IPS-11a (cell line): ENCODE measurements around the gene SPPL3.

Source experiments
- H3K4me3 ChIP-seq: one replicate; pipeline ENCODE4 v1.5.1; 2013; ENCODE audit warnings: low read depth, low read length, control low read depth

SPPL3 gene

DNA sequence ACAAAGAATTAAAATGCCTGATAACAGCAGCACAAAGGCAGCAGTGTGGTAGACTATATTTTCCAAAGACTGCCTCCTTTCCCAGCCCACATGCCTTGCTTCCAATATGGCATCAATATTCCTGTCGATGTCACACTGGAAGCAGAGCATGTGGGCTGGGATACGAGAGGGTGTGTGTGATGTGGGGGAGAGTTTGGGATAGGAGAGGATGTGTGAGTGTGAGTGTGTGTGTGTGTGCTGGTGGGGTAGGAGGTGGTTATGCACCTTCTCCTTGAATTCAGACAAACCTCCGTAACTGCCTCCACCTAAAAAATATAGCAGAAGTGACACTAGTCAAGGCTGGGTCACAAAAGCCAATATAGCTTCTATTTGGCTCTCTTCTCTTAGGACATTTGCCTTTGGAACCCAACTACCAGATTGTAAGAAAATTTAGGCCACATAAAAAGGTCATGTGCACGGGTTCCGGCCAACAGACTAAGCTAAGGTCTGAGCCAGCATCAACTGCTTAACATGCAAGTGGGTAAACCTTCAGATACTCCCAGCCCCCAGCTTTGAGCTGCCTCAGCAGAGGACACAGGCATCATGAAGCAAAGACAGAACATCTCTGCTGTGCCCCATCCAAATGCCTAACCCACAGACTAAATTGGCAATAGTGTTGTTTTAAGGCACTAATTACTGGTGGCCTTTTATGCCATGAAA, 29.5 kb downstream of the SPPL3 start:
- no peak overlapping the region for H3K4me3 ChIP-seq

GRCh38 chr12:120873226-120873625, 30.9 kb downstream of the SPPL3 start:
- no peak overlapping the region for H3K4me3 ChIP-seq

DNA sequence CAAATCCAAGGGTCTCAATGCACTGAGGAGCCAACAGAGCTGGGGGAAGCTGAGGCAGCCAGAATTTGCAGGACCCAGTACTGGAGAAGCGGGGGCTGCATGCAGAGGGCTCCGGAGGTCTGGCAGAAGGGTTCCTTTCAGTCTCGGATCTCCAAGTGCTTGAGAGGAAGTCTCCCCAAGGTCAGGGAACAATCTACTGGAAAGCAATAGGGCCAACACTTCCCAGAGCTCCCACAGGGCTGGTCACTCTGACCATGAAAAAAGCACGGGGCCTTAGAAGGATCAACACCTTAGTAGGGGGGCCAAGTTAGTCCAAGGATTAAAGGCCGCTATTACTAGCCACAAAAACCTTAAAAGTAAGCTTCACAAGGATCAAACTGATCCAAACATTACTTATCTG, 31.7 kb downstream of the SPPL3 start:
- no peak overlapping the region for H3K4me3 ChIP-seq

GRCh38 chr12:120870415-120870814, 33.7 kb downstream of the SPPL3 start:
- H3K4me3 ChIP-seq = no peak overlapping the region

GRCh38 chr12:120869376-120869775, 34.8 kb downstream of the SPPL3 start:
- H3K4me3 ChIP-seq = no peak overlapping the region

- H3K4me3 ChIP-seq = no peak overlapping the region
These were observed 38.0 kb downstream of the SPPL3 start for GRCh38 chr12:120866108-120866507.

DNA sequence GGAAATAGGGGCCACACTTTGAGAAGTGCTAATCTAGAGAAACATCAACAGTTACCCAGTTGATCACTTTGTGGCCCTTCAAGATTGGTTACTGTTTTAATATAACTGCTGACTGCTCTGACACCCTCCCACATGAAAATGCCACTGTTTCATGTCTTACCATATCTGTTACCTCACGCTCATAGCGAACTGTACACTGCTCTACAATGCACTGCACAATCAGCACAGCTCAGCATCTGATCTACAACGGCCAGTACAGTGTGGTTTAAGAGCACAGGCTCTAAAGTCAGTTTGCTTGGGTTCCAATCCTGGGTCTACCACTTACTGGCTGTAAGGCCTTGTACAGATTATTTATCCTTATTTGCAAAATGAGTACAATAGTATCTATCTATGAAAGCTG, 39.1 kb downstream of the SPPL3 start:
- no peak overlapping the region for H3K4me3 ChIP-seq

- H3K4me3 ChIP-seq = no peak overlapping the region
These were observed 41.5 kb downstream of the SPPL3 start for GRCh38 chr12:120862664-120863063.

GRCh38 chr12:120861074-120861795, 42.9 kb downstream of the SPPL3 start:
- no peak overlapping the region for H3K4me3 ChIP-seq

GRCh38 chr12:120858306-120859088, 45.7 kb downstream of the SPPL3 start:
- H3K4me3 ChIP-seq = no peak overlapping the region

DNA sequence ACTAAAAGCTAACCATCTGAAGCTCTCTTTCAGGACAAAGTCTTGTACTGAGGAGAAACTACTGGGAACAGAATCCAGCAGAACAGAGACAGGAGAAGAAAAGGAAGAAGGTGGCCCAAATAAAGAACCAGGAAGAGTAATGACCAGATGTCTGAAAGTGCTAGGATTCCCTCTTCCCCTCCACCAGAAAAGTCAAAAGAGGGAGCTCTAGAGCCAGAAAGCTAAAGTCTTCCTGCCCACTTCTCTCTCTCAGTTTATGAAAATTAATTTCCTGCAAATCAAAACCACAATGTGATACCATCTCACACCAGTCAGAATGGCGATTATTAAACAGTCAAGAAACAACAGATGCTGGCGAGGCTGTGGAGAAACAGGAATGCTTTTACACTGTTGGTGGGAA, 47.2 kb downstream of the SPPL3 start:
- H3K4me3 ChIP-seq = no peak overlapping the region

GRCh38 chr12:120855823-120856588, 48.2 kb downstream of the SPPL3 start:
- H3K4me3 ChIP-seq = no peak overlapping the region

- H3K4me3 ChIP-seq = no peak overlapping the region
These were observed 49.4 kb downstream of the SPPL3 start for GRCh38 chr12:120854804-120855203.

- H3K4me3 ChIP-seq = no peak overlapping the region
These were observed 51.0 kb downstream of the SPPL3 start for GRCh38 chr12:120853188-120853587.

GRCh38 chr12:120851944-120852343, 52.2 kb downstream of the SPPL3 start:
- H3K4me3 ChIP-seq = no peak overlapping the region

DNA sequence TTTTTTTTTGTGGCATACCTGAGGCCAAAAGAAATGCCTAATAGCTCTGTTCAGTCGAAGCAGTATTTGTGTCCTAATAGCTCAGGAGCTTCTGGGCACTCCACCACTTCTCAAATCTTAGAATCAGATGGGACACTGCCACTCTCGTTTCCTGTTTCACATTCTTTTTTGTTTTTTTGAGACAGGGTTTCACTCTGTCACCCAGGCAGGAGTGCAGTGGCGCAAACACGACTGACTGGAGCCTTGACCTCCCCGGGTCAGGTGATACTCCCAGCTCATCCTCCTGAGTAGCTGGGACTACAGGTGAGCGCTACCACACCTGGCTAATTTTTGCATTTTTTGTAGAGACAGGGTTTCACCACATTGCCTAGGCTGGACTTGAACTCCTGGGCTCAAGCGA, 52.7 kb downstream of the SPPL3 start:
- H3K4me3 ChIP-seq = no peak overlapping the region

DNA sequence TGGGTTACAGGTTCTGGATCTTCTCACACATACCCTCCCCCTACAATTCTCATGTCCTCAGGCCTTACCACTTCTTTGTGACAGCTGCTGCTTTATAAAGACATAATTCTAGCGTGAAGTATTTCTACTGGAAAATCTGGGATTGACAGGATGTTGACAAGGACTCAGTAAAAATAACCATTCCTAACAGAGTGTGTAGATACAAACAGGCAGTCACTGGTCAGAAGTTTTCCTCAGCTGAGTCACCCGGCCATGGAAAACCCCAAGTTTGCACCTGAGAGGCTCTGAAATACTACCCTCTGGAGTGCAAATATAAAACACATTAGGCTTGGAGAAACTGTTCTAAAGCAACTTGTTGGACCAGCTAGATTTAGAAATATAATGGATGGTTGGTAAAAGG, 54.4 kb downstream of the SPPL3 start:
- no peak overlapping the region for H3K4me3 ChIP-seq

DNA sequence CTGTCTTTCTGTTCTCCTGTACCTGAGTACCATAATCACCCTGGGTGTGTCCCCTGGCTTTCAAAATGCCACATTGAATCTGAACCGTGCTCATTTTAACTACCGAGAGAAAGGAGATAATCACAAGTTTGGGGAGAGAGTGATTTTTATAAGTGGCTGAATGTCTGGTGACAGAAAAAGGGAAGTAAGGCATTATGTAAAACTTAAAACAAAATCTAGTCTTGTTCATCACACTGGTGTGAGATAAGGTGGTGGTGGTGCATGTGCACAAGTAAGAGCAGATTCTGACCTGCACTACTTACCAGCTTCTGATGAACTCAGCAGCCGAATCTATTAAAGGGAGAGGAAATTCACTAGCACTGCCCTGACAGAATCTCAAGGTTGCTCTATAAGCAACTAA, 56.3 kb downstream of the SPPL3 start:
- H3K4me3 ChIP-seq = no peak overlapping the region

DNA sequence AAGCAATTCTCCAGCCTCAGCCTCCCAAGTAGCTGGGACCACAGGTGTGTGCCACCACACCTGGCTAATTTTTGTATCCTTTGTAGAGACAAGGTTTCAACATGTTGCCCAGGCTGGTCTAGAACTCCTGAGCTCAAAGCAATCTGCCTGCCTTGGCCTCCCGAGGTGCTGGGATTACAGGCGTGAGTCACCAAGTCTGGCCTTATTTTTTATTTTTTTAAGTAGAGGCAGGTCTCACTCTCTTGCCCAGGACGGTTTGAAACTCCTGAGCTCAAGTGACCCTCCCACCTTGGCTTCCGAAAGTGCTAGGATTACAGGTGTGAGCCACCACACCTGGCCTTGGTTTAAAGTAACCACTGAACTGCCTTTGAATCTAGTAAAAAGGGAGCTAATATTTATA, 56.8 kb downstream of the SPPL3 start:
- no peak overlapping the region for H3K4me3 ChIP-seq

GRCh38 chr12:120846721-120847120, 57.4 kb downstream of the SPPL3 start:
- no peak overlapping the region for H3K4me3 ChIP-seq

- no peak overlapping the region for H3K4me3 ChIP-seq
These were observed 58.5 kb downstream of the SPPL3 start for GRCh38 chr12:120845696-120846095.
